AG04450 (cell line): ENCODE data around the gene BTD. TPM values are rescaled to one million over a fixed set of nuclear protein-coding genes. Genes with fewer than 3 reads are reported as not detected.

Source experiments
- CTCF ChIA-PET: fragments of 300-600, 350-600 bp; formaldehyde crosslinking; extraction: SDS; loops from one replicate; lab custom pipeline; 2022; ENCODE audit warnings: antibody characterized with exemption, inconsistent platforms; lab: Charles Lee
- POLR2A ChIA-PET: fragments of 350-600 bp; formaldehyde crosslinking; extraction: SDS; loops from one replicate; lab custom pipeline; 2021; ENCODE audit warnings: antibody characterized with exemption, inconsistent platforms; lab: Yijun Ruan, JAX
- DNase-seq: peaks from one replicate; pipeline ENCODE4 v3.0.0-alpha.2; 2011; ENCODE audit warnings: low read depth, low spot score
- H3K27ac ChIP-seq: one replicate; pipeline ENCODE4 v1.5.1; 2012; ENCODE audit warnings: low read depth, low read length, control low read depth
- H3K27me3 ChIP-seq: one replicate; pipeline ENCODE4 v1.6.0; 2012; ENCODE audit warnings: low read length; ENCODE audit not compliant: control insufficient read depth, insufficient read depth
- H3K4me3 ChIP-seq: 2 replicates; pipeline ENCODE4 v1.5.1; 2011; ENCODE audit warnings: mild to moderate bottlenecking, low read depth, low read length, control low read depth
- H3K9me3 ChIP-seq: 2 replicates; pipeline ENCODE4 v1.5.1; 2012; ENCODE audit warnings: low read length; ENCODE audit not compliant: control insufficient read depth, insufficient read depth
- polyA plus RNA-seq: library from polyadenylated mRNA; depleted of rRNA; stranded (reverse); fragments of >200 nt; gene quantifications from 2 replicates; pipeline ENCODE4 v1.2.3, GENCODE V29; 2011
- TF ChIP-seq, protein P1 (sequence below): IDR thresholded peaks from 2 replicates; pipeline ENCODE4 v1.5.1; 2011; ENCODE audit warnings: low read depth, low read length, control low read depth, inconsistent platforms

The BTD gene
- polyA plus RNA-seq, 1 experiment = 22.2 TPM

DNA sequence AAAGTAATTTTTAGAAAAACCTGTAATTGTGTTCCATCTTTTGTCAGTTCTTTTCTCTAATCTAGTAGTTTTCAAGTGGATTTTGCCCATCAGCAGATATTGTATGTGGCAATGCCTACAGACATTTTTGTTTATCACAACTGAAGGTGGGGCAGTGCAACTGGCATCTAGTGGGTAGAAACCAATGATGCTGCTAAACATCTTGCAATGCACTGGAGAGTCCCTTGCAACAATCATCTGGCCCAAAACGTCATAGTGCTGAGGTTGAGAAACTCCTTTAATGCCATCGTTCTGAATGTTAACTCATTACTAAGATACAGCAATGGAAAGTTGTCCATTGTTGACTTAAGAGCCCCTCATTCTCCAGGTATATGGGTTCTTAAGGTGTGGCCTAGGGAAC lies 80.1 kb downstream of the BTD start:
- Histone ChIP-seq H3K4me3 (no peak overlapping the region), H3K27ac (no peak overlapping the region), H3K27me3 (no peaks in the 10 kb centered on the region), H3K9me3 (no peaks in the 10 kb centered on the region)
- no peak for DNase-seq
- POLR2A ChIA-PET = no interaction called here
- TF ChIP-seq, protein P1, sequence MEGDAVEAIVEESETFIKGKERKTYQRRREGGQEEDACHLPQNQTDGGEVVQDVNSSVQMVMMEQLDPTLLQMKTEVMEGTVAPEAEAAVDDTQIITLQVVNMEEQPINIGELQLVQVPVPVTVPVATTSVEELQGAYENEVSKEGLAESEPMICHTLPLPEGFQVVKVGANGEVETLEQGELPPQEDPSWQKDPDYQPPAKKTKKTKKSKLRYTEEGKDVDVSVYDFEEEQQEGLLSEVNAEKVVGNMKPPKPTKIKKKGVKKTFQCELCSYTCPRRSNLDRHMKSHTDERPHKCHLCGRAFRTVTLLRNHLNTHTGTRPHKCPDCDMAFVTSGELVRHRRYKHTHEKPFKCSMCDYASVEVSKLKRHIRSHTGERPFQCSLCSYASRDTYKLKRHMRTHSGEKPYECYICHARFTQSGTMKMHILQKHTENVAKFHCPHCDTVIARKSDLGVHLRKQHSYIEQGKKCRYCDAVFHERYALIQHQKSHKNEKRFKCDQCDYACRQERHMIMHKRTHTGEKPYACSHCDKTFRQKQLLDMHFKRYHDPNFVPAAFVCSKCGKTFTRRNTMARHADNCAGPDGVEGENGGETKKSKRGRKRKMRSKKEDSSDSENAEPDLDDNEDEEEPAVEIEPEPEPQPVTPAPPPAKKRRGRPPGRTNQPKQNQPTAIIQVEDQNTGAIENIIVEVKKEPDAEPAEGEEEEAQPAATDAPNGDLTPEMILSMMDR = no peak
- CTCF ChIA-PET = no interaction called here

- no peaks in the 10 kb centered on the region for H3K27me3 ChIP-seq
- H3K4me3 ChIP-seq = no peak overlapping the region
- H3K9me3 ChIP-seq = no peaks in the 10 kb centered on the region
- TF ChIP-seq, protein P1 = no peak
- CTCF ChIA-PET = interaction anchor here (0.5 to 1.0 kb wide), 2 partner anchors 52 to 79 kb away, joined by 3 to 6 read pairs; no protein-coding TSS in a partner anchor
- H3K27ac ChIP-seq = no peak overlapping the region
- POLR2A ChIA-PET = no interaction called here
- DNase-seq = no peak
Measured at GRCh38 chr3:15682561-15683185, 81.1 kb downstream of the BTD start.

GRCh38 chr3:15683253-15683652 lies 81.7 kb downstream of the BTD start:
- DNase-seq = no peak
- H3K4me3 ChIP-seq = no peak overlapping the region
- TF ChIP-seq, protein P1 = no peak
- no peaks in the 10 kb centered on the region for H3K27me3 ChIP-seq
- H3K27ac ChIP-seq = no peak overlapping the region
- ChIA-PET CTCF (interaction anchor here (1.0 kb wide), 1 partner anchor 53 kb away, joined by 6 read pairs; no protein-coding TSS in a partner anchor), POLR2A (no interaction called here)
- no peaks in the 10 kb centered on the region for H3K9me3 ChIP-seq

GRCh38 chr3:15685927-15686326 lies 84.4 kb downstream of the BTD start:
- Histone ChIP-seq H3K27ac (no peak overlapping the region), H3K27me3 (no peaks in the 10 kb centered on the region), H3K9me3 (no peaks in the 10 kb centered on the region), H3K4me3 (no peak overlapping the region)
- TF ChIP-seq, protein P1 = no peak
- CTCF ChIA-PET = no interaction called here
- no peak for DNase-seq
- POLR2A ChIA-PET = no interaction called here

DNA sequence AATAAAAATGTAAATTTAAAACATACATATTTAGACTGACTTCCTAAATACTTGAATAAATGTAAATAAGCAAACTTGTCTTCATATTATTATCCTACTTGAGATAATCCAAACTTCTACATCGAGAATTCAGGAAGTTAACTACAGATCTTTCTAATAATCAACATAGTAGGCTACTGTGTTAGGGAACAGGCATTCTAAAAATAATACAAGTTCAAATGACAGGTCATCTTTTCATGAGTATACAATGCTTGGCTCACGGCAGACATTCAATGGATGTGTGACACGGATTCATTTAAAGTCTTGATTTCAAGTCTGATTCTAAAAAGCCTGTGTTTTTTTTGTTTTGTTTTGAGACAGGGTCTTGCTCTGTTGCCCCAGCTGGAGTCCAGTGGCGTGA lies 88.7 kb downstream of the BTD start:
- ChIA-PET CTCF (no interaction called here), POLR2A (no interaction called here)

More for the DNA sequence above, 88.7 kb downstream of the BTD start:
- Histone ChIP-seq H3K4me3 (no peak overlapping the region), H3K27me3 (no peaks in the 10 kb centered on the region), H3K9me3 (no peaks in the 10 kb centered on the region), H3K27ac (no peak overlapping the region)
- no peak for DNase-seq
- TF ChIP-seq, protein P1 = no peak
